Measurements from ENCODE around the gene PSMD4. TPM values are rescaled to one million over a fixed set of nuclear protein-coding genes. Genes with fewer than 3 reads are reported as not detected.

Gene PSMD4
- total RNA-seq, 1 donor from 2014 or later, result 186 TPM

DNA sequence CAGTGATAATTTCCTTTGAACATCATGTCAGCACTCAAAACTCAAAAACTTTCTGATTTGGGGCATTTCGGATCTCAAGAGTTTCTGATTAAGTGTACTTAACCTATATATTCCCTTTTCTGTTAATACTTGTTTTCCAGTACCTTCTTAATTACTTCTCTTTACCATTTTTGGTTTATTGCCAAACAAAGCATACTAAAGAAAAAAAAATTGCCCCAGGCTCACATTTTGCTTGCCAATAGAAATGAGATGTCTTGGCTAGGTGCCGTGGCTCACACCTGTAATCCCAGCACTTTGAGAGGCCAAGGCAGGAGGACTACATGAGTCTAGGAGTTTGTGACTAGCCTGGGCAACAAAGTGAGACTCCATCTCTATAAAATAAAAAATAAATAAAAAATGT lies 4.8 kb downstream of the PSMD4 start:
- no peaks in the 10 kb centered on the region for H3K9me3 Mint-ChIP-seq (ENCODE audit: unreplicated experiment)
- peaks cover 3% of the 10 kb centered on the region for H3K27me3 Mint-ChIP-seq (ENCODE audit: unreplicated experiment)
- no peak overlapping the region for H3K27ac Mint-ChIP-seq (ENCODE audit: unreplicated experiment)
- no peak overlapping the region for H3K4me3 Mint-ChIP-seq (ENCODE audit: unreplicated experiment)
- H3K4me1 Mint-ChIP-seq (ENCODE audit: unreplicated experiment), result peaks cover 10% of the 10 kb centered on the region
- H3K36me3 Mint-ChIP-seq (ENCODE audit: low read depth, unreplicated experiment), result peaks cover 15% of the 10 kb centered on the region
- TF ChIP-seq CTCF (IDR thresholded peaks at IDR 0.05; ENCODE audit: unreplicated experiment), result no peak
- DNase-seq (ENCODE audit: low spot score), result no peak

DNA sequence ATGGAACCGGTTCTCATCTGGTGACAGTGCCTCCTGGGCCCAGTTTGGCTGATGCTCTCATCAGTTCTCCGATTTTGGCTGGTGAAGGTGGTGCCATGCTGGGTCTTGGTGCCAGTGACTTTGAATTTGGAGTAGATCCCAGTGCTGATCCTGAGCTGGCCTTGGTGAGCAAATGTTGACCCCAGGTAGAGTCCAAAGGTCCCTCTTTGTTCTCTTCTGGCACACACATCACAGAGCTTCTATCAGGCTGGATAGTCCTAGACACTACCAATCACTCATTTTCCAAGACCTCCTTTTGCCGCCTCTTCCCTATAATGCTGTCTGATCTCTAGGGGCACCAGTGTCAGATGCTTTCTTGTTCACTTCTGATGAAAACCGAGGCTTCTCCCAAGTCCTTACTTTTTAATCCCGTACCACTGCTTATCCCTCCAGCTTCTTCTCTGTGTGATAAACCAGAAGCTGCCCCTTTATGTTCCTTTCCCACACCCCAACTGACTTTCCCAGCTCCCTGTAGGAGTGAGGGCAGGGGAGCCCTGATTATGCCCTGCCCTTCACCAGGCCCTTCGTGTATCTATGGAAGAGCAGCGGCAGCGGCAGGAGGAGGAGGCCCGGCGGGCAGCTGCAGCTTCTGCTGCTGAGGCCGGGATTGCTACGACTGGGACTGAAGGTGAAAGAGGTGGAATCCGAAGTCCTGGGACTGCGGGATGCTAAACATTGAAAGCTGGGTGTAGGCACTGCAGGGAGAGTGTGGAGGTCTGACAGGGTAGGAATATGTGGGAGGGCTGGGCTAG lies 11.1 kb downstream of the PSMD4 start:
- Mint-ChIP-seq H3K4me3 (ENCODE audit: unreplicated experiment) (no peak overlapping the region), H3K27me3 (ENCODE audit: unreplicated experiment) (no peaks in the 10 kb centered on the region), H3K9me3 (ENCODE audit: unreplicated experiment) (no peaks in the 10 kb centered on the region), H3K4me1 (ENCODE audit: unreplicated experiment) (no peaks in the 10 kb centered on the region), H3K27ac (ENCODE audit: unreplicated experiment) (no peak overlapping the region), H3K36me3 (ENCODE audit: low read depth, unreplicated experiment) (peaks cover 44% of the 10 kb centered on the region)
- DNase-seq (ENCODE audit: low spot score), result no peak
- no peak for TF ChIP-seq CTCF (IDR thresholded peaks at IDR 0.05; ENCODE audit: unreplicated experiment)

DNA sequence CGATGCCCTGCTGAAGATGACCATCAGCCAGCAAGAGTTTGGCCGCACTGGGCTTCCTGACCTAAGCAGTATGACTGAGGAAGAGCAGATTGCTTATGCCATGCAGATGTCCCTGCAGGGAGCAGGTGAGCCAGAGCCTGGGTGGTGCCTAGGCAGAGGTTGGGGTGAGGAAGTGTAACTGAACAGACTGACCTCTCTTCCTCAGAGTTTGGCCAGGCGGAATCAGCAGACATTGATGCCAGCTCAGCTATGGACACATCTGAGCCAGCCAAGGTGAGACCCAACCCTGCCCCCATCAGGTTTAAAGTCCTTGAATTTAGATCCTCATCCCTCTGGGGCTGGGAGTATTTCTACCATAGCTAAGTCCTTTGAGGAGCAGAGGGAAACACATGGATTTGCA lies 11.8 kb downstream of the PSMD4 start:
- peaks cover 44% of the 10 kb centered on the region for H3K36me3 Mint-ChIP-seq (ENCODE audit: low read depth, unreplicated experiment)
- no peak overlapping the region for H3K27ac Mint-ChIP-seq (ENCODE audit: unreplicated experiment)
- no peak overlapping the region for H3K4me3 Mint-ChIP-seq (ENCODE audit: unreplicated experiment)
- DNase-seq (ENCODE audit: low spot score), result no peak
- no peaks in the 10 kb centered on the region for H3K27me3 Mint-ChIP-seq (ENCODE audit: unreplicated experiment)
- H3K4me1 Mint-ChIP-seq (ENCODE audit: unreplicated experiment), result no peaks in the 10 kb centered on the region
- no peaks in the 10 kb centered on the region for H3K9me3 Mint-ChIP-seq (ENCODE audit: unreplicated experiment)
- no peak for TF ChIP-seq CTCF (IDR thresholded peaks at IDR 0.05; ENCODE audit: unreplicated experiment)

- no peak for DNase-seq (ENCODE audit: low spot score)
- Mint-ChIP-seq H3K4me3 (ENCODE audit: unreplicated experiment) (peak overlapping the region; percentile 73), H3K9me3 (ENCODE audit: unreplicated experiment) (no peaks in the 10 kb centered on the region), H3K36me3 (ENCODE audit: low read depth, unreplicated experiment) (peaks cover 44% of the 10 kb centered on the region), H3K4me1 (ENCODE audit: unreplicated experiment) (no peaks in the 10 kb centered on the region), H3K27ac (ENCODE audit: unreplicated experiment) (no peak overlapping the region), H3K27me3 (ENCODE audit: unreplicated experiment) (no peaks in the 10 kb centered on the region)
- TF ChIP-seq CTCF (IDR thresholded peaks at IDR 0.05; ENCODE audit: unreplicated experiment), result no peak
Measured at GRCh38 chr1:151266821-151267220, 12.3 kb downstream of the PSMD4 start.

DNA sequence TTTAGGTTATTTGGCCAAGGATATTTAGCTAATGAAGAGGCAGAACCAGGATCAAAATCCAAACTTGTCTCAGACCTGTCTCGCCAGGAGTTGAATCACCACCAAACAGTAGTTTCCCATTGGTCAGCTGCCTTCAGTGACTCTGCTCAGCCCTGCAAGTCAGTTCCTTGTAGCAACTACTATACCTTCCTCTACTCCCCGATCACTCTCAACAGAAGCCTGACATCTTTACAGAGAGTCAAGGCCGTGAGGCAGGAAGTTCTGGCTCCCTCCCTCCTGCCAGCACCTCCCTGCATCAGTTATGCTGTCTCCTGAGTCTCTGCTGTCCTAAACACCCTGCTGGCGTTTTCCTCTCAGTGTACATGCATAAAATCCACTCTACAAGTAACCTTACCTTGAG lies 13.2 kb downstream of the PSMD4 start:
- H3K36me3 Mint-ChIP-seq (ENCODE audit: low read depth, unreplicated experiment), result peaks cover 42% of the 10 kb centered on the region
- H3K4me1 Mint-ChIP-seq (ENCODE audit: unreplicated experiment), result no peaks in the 10 kb centered on the region
- no peaks in the 10 kb centered on the region for H3K9me3 Mint-ChIP-seq (ENCODE audit: unreplicated experiment)

More for the DNA sequence above, 13.2 kb downstream of the PSMD4 start:
- Mint-ChIP-seq H3K27me3 (ENCODE audit: unreplicated experiment) (no peaks in the 10 kb centered on the region), H3K27ac (ENCODE audit: unreplicated experiment) (peak overlapping the region; percentile 74), H3K4me3 (ENCODE audit: unreplicated experiment) (peak overlapping the region; percentile 42)
- DNase-seq (ENCODE audit: low spot score), result no peak
- TF ChIP-seq CTCF (IDR thresholded peaks at IDR 0.05; ENCODE audit: unreplicated experiment), result no peak

Measured in endothelial cell (in vitro differentiated cells).